Neural progenitor cell (in vitro differentiated cells): ENCODE measurements around the gene TNRC18. TPM values are rescaled to one million over a fixed set of nuclear protein-coding genes. Genes with fewer than 3 reads are reported as not detected.

Experiments used
- DNase-seq: peaks from one replicate; pipeline ENCODE4 v3.0.0-alpha.2; 2016; ENCODE audit warnings: low spot score
- H2AFZ ChIP-seq: fragments of 200-600 bp; sonication (generic); replicated peaks from 2 replicates; pipeline ENCODE4 v1.6.1; 2016; ENCODE audit warnings: antibody characterized with exemption
- H3F3A ChIP-seq: fragments of 200-600 bp; sonication (generic); 2 replicates; pipeline ENCODE4 v1.6.1; 2016; ENCODE audit warnings: antibody characterized with exemption, low read depth
- H3K27ac ChIP-seq: fragments of 200-600 bp; sonication (generic); 2 replicates; pipeline ENCODE4 v1.5.1; 2016; ENCODE audit warnings: mild to moderate bottlenecking
- H3K27me3 ChIP-seq: fragments of 200-600 bp; sonication (generic); 2 replicates; pipeline ENCODE4 v1.6.1; 2016; ENCODE audit warnings: mild to moderate bottlenecking, moderate library complexity
- H3K36me3 ChIP-seq: fragments of 200-600 bp; sonication (generic); 2 replicates; pipeline ENCODE4 v1.5.1; 2016
- H3K4me1 ChIP-seq: fragments of 200-600 bp; sonication (generic); 2 replicates; pipeline ENCODE4 v1.6.1; 2016; ENCODE audit warnings: mixed run types
- H3K4me2 ChIP-seq: fragments of 200-600 bp; sonication (generic); 2 replicates; pipeline ENCODE4 v1.6.1; 2016
- H3K4me3 ChIP-seq: fragments of 200-600 bp; sonication (generic); 2 replicates; pipeline ENCODE4 v1.5.1; 2016
- H3K79me2 ChIP-seq: fragments of 200-600 bp; sonication (generic); 2 replicates; pipeline ENCODE4 v1.6.1; 2016; ENCODE audit warnings: low read depth
- H3K9ac ChIP-seq: fragments of 200-600 bp; sonication (generic); 2 replicates; pipeline ENCODE4 v1.6.1; 2016
- H3K9me3 ChIP-seq: fragments of 200-600 bp; sonication (generic); 2 replicates; pipeline ENCODE4 v1.5.1; 2016; ENCODE audit warnings: low read depth
- H4K20me1 ChIP-seq: fragments of 200-600 bp; sonication (generic); 2 replicates; pipeline ENCODE4 v1.6.1; 2016; ENCODE audit warnings: low read depth
- H3K27ac Mint-ChIP-seq: 3 replicates; pipeline ENCODE4 v1.8.0; 2021; ENCODE audit warnings: mixed read lengths
- H3K27me3 Mint-ChIP-seq: 2 replicates; pipeline ENCODE4 v1.8.0; 2022; ENCODE audit warnings: low read depth, mild to moderate bottlenecking, inconsistent platforms, moderate library complexity, mixed read lengths; ENCODE audit not compliant: insufficient read depth
- H3K36me3 Mint-ChIP-seq: 3 replicates; pipeline ENCODE4 v1.8.0; 2021; ENCODE audit warnings: mixed read lengths
- H3K4me1 Mint-ChIP-seq: 3 replicates; pipeline ENCODE4 v1.8.0; 2021; ENCODE audit warnings: mixed read lengths
- H3K4me3 Mint-ChIP-seq: 3 replicates; pipeline ENCODE4 v1.8.0; 2021; ENCODE audit warnings: mild to moderate bottlenecking, moderate library complexity, mixed read lengths
- H3K9me3 Mint-ChIP-seq: 3 replicates; pipeline ENCODE4 v1.8.0; 2020; ENCODE audit warnings: mixed read lengths
- CTCF ChIP-seq: fragments of 200-600 bp; sonication (generic); IDR thresholded peaks from 2 replicates; pipeline ENCODE4 v1.5.1; 2017; ENCODE audit warnings: antibody characterized with exemption, mild to moderate bottlenecking
- EZH2 ChIP-seq: fragments of 200-600 bp; sonication (generic); IDR thresholded peaks from 2 replicates; pipeline ENCODE4 v1.6.1; 2017; ENCODE audit warnings: antibody characterized with exemption, mild to moderate bottlenecking, moderate library complexity
- EZH2phosphoT487 ChIP-seq: fragments of 200-600 bp; sonication (generic); IDR thresholded peaks from 2 replicates; pipeline ENCODE4 v1.6.1; 2017; ENCODE audit warnings: antibody characterized with exemption
- total RNA-seq: library from RNA; depleted of rRNA; stranded (reverse); fragments of >200 nt; gene quantifications from 2 replicates; pipeline ENCODE4 v1.2.3, GENCODE V29; 2015; ENCODE audit warnings: low replicate concordance

TNRC18 gene
- total RNA-seq, 1 donor from 2014 or later = 16.1 TPM

GRCh38 chr7:5397736-5398135 is 25.9 kb downstream of the TNRC18 start:
- H2AFZ ChIP-seq = no peak overlapping the region
- TF ChIP-seq EZH2phosphoT487 (no peak), EZH2 (no peak), CTCF (no peak)
- H4K20me1 ChIP-seq = peaks cover 61% of the 10 kb centered on the region
- H3K4me3 ChIP-seq = no peak overlapping the region
- no peaks in the 10 kb centered on the region for H3K9me3 Mint-ChIP-seq
- peaks cover 10% of the 10 kb centered on the region for H3K27me3 Mint-ChIP-seq
- H3F3A ChIP-seq = no peaks in the 10 kb centered on the region
- no peak for DNase-seq
- H3K27me3 ChIP-seq = no peaks in the 10 kb centered on the region
- no peak overlapping the region for H3K4me2 ChIP-seq
- H3K36me3 ChIP-seq = no peaks in the 10 kb centered on the region
- H3K4me3 Mint-ChIP-seq = peak overlapping the region; percentile 59
- H3K27ac Mint-ChIP-seq = peak overlapping the region; percentile 66
- H3K4me1 Mint-ChIP-seq = peaks cover 8% of the 10 kb centered on the region
- no peak overlapping the region for H3K27ac ChIP-seq
- no peak overlapping the region for H3K9ac ChIP-seq
- H3K36me3 Mint-ChIP-seq = peaks cover 14% of the 10 kb centered on the region
- H3K79me2 ChIP-seq = no peaks in the 10 kb centered on the region
- H3K4me1 ChIP-seq = no peaks in the 10 kb centered on the region
- H3K9me3 ChIP-seq = no peaks in the 10 kb centered on the region

GRCh38 chr7:5396999-5397663 is 26.5 kb downstream of the TNRC18 start:
- Histone ChIP-seq H4K20me1 (peaks cover 61% of the 10 kb centered on the region), H3K27ac (no peak overlapping the region), H3K4me1 (no peaks in the 10 kb centered on the region), H3K79me2 (no peaks in the 10 kb centered on the region), H2AFZ (no peak overlapping the region), H3K9me3 (no peaks in the 10 kb centered on the region), H3K4me3 (no peak overlapping the region), H3K9ac (no peak overlapping the region), H3F3A (no peaks in the 10 kb centered on the region), H3K27me3 (no peaks in the 10 kb centered on the region), H3K4me2 (no peak overlapping the region), H3K36me3 (no peaks in the 10 kb centered on the region)
- Mint-ChIP-seq H3K4me3 (peak overlapping the region; percentile 59), H3K9me3 (no peaks in the 10 kb centered on the region), H3K27me3 (peaks cover 12% of the 10 kb centered on the region), H3K4me1 (peaks cover 8% of the 10 kb centered on the region), H3K27ac (no peak overlapping the region), H3K36me3 (peaks cover 15% of the 10 kb centered on the region)
- TF ChIP-seq CTCF (no peak), EZH2phosphoT487 (no peak), EZH2 (no peak)
- DNase-seq = no peak

GRCh38 chr7:5396542-5396941 is 27.1 kb downstream of the TNRC18 start:
- Histone ChIP-seq H3K27ac (no peak overlapping the region), H3F3A (no peaks in the 10 kb centered on the region), H3K27me3 (no peaks in the 10 kb centered on the region), H4K20me1 (peaks cover 58% of the 10 kb centered on the region), H3K4me2 (no peak overlapping the region), H3K9me3 (no peaks in the 10 kb centered on the region), H3K4me1 (no peaks in the 10 kb centered on the region), H3K4me3 (no peak overlapping the region), H3K79me2 (no peaks in the 10 kb centered on the region), H3K36me3 (no peaks in the 10 kb centered on the region), H3K9ac (no peak overlapping the region), H2AFZ (no peak overlapping the region)
- no peak for DNase-seq
- H3K4me1 Mint-ChIP-seq = peaks cover 8% of the 10 kb centered on the region
- TF ChIP-seq EZH2phosphoT487 (no peak), EZH2 (no peak), CTCF (no peak)
- peaks cover 15% of the 10 kb centered on the region for H3K36me3 Mint-ChIP-seq
- H3K27me3 Mint-ChIP-seq = peaks cover 12% of the 10 kb centered on the region
- H3K9me3 Mint-ChIP-seq = no peaks in the 10 kb centered on the region
- H3K27ac Mint-ChIP-seq = no peak overlapping the region
- no peak overlapping the region for H3K4me3 Mint-ChIP-seq
